Jurkat, Clone E6-1 (cell line): Measurements from ENCODE around the gene EGR4. TPM values are rescaled to one million over a fixed set of nuclear protein-coding genes. Genes with fewer than 3 reads are reported as not detected.

Experiments
- DNase-seq: peaks from one replicate; pipeline ENCODE4 v3.0.0-alpha.2; 2011; ENCODE audit warnings: low read depth, low spot score
- H3K4me3 ChIP-seq: 2 replicates; pipeline ENCODE4 v1.5.1; 2011; ENCODE audit warnings: mild to moderate bottlenecking, low read length, control low read depth, moderate library complexity
- polyA plus RNA-seq: library from polyadenylated mRNA; unstranded; fragments of >200 nt; gene quantifications from one replicate; pipeline ENCODE4 v1.2.1, GENCODE V29; 2012; ENCODE audit warnings: missing spikeins; ENCODE audit not compliant: insufficient read length, insufficient read depth

The EGR4 gene
- 0.49 TPM for polyA plus RNA-seq

GRCh38 chr2:73293534-73294171, at the start of gene EGR4:
Gene EGR4 (minus strand): TSS chr2:73293548. CDS start chr2:73293317, 231 bp downstream.
- H3K4me3 ChIP-seq: peak within 1 kb of the TSS; percentile 56

DNA sequence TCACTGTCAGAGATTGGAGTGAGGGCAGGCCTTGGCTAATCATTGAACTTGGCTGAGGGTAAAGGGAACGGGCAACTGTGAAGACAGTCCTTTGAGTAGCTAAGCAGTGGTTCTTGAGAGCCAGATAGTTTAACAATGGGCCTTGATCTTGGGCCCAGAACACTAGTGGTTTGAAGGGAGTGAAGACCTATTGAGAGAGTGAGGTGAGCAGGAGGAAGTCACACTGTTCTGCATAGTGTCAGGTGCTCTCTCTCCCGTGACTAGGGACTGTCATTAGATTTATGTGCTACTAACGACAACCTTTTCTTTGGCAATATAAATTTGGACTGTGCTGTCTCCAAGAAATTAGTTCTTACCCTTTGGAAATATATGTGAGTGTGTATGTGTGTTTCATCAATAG, 47.7 kb upstream of the EGR4 start:
- H3K4me3 ChIP-seq: no peak overlapping the region
- no peak for DNase-seq

More at GRCh38 chr2:73293534-73294171, at the start of gene EGR4:
- peak; percentile 78 for DNase-seq

DNA sequence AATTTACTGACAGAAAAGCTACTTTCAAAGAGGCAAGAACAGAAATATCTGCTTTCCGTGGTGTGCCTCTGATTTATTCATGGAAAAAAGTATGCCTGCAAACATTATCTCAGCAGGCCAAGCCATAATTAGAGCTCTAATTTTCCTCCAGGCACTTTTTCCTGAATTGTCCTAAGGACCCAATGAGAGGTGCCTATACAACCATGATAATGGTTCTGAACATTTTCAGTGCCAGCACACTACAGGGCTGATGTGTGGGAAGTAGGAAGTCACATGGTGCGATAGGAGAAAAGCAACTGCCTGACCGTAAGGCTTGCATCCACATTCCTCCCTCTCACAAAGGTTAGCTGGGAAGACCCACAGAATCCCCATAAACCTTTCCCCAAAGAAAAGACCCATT, 45.9 kb upstream of the EGR4 start:
- no peak overlapping the region for H3K4me3 ChIP-seq
- DNase-seq: no peak

DNA sequence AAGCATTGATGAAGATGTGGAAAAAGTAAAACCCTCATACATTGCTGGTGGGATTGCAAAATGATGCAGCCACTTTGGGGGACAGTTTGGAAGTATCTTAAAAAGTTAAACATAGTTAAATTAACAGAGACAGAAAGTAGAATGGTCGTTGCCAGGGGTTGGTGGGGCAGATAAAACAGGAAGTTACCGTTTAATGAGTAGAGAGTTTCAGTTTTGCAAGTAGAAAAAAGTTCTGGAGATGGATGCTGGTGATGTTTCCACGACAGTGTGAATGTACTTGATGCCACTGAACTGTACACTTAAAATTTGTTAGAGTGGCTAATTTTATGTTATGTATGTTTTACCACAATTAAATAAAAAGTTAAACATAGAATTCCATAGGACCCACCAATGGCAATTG, 44.5 kb upstream of the EGR4 start:
- H3K4me3 ChIP-seq: no peak overlapping the region
- no peak for DNase-seq

- no peak overlapping the region for H3K4me3 ChIP-seq
- DNase-seq: no peak
Measured at GRCh38 chr2:73334620-73335019, 41.3 kb upstream of the EGR4 start.

DNA sequence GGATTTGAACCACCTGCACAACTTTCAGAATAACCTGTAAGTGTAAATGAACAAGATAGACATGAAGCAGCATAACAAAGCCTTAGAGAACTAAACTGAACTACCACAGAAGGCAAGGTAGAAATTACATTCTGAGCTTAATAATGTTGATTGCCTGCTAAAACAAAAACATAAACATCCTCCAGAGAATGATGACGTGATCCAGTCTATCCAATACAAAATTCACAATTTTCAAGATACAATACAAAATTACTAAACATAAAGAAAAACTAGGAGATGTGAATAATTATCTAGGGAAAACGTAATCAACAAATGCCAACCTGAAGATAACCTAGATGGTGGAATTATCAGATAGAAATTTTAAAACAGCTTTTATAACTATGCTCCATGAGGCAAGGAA, 40.7 kb upstream of the EGR4 start:
- DNase-seq: no peak
- H3K4me3 ChIP-seq: no peak overlapping the region

DNA sequence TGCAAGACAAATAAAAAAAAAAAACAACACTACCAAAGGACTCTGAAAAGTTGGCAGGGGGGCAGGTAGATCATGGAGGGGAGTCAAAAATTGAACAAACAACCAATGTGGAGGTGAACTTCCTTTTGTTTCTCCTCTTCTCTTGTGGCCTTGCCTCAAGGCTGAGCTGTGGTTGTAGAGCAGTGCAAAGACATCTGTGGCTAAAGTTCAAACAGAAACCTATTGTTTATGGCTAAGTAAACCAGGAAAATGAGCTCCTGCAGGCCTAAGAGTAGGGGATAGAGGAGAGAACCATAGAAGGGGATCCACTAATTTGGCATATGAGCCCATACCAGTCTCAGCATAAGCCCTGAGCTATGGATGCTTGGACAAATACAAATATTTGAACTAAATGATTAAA, 40.2 kb upstream of the EGR4 start:
- H3K4me3 ChIP-seq: no peak overlapping the region
- peak; percentile 41 for DNase-seq

DNA sequence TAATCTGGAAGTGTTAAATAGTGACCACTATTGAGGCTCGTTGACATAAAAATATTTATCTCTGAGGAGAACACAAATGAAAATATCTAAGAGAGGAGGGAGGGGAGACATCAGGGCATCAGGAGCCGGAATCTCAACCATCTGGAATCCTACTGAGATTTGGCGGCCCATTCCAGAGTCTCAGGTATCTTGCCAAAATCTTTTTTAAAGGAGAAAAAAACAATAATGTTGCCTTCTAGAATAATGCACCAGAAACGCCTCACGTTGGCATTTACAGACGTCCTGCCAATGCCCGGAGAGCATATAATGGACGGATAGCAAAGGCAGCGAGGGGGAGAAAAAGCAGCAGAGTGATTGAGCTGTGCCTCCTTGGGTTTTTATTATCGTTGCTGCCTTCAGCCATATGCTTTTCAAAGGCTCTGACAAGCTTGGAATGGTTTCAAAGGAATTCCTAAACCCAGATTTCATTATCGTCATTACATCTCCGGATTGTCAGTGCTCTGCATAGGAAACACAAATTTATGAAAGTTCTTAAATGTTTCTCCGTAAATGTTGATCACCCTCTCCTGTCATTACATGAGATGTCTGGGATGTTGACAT, 30.9 kb upstream of the EGR4 start:
- DNase-seq: no peak
- H3K4me3 ChIP-seq: no peak overlapping the region

GRCh38 chr2:73323551-73323950, 30.2 kb upstream of the EGR4 start:
- no peak for DNase-seq

GRCh38 chr2:73314441-73314840, 21.1 kb upstream of the EGR4 start:
- DNase-seq: no peak

More at GRCh38 chr2:73323551-73323950, 30.2 kb upstream of the EGR4 start:
- H3K4me3 ChIP-seq: no peak overlapping the region

GRCh38 chr2:73307720-73308119, 14.4 kb upstream of the EGR4 start:
- DNase-seq: no peak
- H3K4me3 ChIP-seq: no peak overlapping the region

More at GRCh38 chr2:73314441-73314840, 21.1 kb upstream of the EGR4 start:
- H3K4me3 ChIP-seq: no peak overlapping the region

DNA sequence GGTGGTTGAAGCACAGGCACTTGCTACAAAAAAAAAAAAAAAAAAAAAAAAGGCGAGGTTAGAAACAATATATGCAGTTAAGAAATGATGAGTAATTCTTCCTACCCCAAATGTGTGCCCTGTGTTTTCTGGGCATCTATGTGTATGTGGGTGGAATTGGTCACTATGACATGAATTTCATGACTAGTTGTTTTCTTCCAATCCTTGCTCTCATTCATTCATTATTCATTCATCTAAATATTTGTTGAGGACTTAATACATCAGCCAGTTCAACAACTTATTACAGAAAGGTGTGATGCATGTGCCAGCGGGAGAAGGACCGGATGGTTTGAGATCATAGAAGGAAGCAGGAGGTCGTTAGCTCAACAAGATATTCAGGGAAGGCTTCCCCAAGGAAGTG, 8.3 kb upstream of the EGR4 start:
- H3K4me3 ChIP-seq: no peak overlapping the region
- no peak for DNase-seq

DNA sequence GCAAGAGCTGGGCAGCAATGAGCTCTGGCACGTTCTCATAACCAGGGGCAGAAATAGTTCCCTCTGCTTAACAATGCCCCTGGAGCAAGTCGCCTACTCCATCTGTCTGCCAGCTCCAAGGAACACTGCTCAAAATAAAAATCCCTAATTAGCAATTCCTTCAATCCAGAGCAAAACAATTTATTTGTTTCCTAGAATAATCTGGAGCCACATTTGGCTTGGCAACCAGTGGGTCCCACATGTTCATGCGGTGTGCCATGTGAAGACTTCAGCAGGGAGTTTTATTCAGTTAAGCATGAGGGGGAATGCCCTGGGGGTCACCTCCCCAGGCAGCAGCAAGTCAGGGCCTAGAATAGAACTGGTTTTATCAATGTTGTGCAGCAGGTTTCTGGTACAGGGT, 7.6 kb upstream of the EGR4 start:
- no peak for DNase-seq
- H3K4me3 ChIP-seq: no peak overlapping the region

GRCh38 chr2:73297586-73297985, 4.2 kb upstream of the EGR4 start:
- H3K4me3 ChIP-seq: no peak overlapping the region
- DNase-seq: no peak

DNA sequence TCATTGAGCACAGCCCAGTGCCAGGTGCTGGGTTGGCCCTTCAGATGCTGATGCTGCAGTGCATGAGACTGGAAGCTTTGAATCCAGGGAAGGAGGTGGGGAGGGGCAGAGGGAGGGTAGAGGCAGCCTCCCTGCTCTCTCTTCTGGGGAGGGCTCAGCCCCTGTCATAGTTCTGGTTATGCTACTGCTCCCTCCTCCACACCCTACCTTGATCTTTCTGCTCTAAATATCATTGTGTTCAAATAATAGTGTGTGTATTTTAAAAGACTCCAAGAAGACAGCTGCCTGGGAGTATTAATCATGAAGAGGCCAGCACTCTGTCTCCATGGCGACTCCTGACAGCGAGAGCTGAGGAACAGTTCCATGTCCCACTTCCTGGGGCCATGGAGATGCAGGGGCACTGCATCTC, 3.8 kb upstream of the EGR4 start:
- H3K4me3 ChIP-seq: no peak overlapping the region
- DNase-seq: no peak

DNA sequence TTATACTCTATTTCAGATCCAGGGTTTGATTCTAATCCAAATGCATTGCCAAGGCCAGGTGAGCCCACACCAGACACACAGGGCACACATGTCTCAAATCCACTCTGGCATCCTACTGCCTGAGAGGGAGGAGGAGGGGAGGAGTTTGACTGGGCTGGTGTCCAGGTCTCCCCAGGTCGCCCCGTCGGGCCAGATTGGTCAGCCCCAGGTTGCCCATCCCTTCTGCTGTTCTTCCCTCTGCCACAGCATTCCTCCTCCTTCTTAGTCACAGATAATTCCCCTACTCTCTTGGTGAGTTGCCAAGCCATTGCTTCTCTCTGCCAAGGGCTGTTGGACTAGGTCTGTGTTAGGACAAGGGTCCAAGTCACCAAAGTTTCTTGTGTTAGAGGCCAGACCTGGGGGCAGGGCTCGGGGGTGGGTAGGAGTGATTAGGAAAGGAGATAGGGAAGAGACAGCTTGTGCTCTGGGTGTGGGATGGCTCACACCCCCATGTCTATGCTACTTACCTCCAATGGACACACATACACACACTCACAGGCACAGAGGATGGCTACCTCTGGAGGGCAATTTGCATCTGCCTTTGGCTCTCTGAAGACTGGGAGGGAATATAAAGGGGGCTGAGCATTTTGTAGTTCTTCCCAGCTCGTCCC, 2.5 kb upstream of the EGR4 start:
- DNase-seq: no peak
- H3K4me3 ChIP-seq: no peak overlapping the region

- no peak for DNase-seq
- no peak overlapping the region for H3K4me3 ChIP-seq
Measured at GRCh38 chr2:73294239-73294638, 891 bp upstream of the EGR4 start.

DNA sequence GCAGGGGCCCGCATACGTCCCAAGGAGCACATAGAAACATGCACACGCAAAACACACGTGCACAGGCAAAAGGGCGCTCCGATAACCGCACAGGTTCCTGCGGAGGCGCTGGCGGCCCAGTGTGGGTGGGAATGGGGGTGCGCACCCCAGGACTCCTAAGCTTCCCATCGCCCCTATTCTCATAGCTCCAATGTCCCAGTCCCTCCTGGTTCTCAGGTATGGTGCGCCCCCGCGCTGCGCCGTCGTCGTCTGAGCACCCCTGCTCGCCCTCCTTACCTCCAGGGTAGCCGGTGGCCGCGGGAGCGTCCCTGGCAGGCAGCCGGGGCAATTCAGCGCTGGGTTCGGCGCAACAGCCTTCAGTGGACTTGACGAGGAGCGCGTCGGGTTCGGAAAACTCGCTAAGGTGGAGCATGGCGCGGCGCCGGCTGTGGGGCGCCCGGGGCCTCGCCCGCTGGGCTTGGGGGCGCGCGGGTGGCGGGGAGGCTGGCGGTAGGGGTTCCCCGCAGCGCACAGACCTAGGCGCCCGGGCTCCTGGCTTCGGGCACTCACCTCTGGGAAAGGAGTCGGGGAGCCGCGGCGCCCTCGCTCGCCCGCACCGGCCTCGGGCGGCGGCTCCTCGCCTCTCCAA, 328 bp downstream of the EGR4 start:
- H3K4me3 ChIP-seq: peak overlapping the region; percentile 35
- DNase-seq: no peak

- H3K4me3 ChIP-seq: no peak overlapping the region
Measured at GRCh38 chr2:73292316-73292905, 937 bp downstream of the EGR4 start.

More at GRCh38 chr2:73292316-73292905, 937 bp downstream of the EGR4 start:
- no peak for DNase-seq
